ENCODE results near the gene RAET1L.

- peak; percentile 22 for TF ChIP-seq EZH2 (IDR thresholded peaks at IDR 0.05; ENCODE audit: insufficient read depth, poor library complexity, severe bottlenecking)
- TF ChIP-seq EZH2phosphoT487 (IDR thresholded peaks at IDR 0.05; ENCODE audit: insufficient read depth, low read depth): no peak
Observed at GRCh38 chr6:149987602-149988107, 37.7 kb downstream of the RAET1L start.

Data from GM23248 (cell line).